Measurements from ENCODE around the gene KLRC3.
"Not testable (repeated sequence)": the region's sequence is repeated elsewhere in the genome, so short reads cannot be mapped to it uniquely, and the experiment has no call there.

Gene KLRC3

DNA sequence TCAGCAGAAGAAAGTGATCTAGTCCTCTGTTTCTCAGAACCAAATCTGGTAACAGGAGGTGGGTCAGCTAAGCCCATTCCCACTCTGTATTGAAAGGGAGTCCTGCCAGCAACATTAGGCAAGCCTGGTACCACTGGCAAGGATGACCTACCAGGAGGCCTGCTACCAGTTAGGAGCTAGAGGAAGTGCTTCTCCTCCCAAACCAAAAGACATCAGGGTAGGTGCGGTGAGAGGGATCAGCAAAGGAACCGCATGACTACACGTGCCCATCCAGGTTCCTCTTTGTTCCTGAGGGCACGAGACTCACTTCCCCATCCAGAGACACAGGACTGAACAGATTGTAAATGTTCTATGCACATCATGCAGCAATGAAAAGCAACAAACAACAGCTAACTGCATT, 13.7 kb downstream of the KLRC3 start:
- H3K4me3 ChIP-seq (ENCODE audit: low read depth, low read length) = no peak overlapping the region
- TF ChIP-seq, protein P1, sequence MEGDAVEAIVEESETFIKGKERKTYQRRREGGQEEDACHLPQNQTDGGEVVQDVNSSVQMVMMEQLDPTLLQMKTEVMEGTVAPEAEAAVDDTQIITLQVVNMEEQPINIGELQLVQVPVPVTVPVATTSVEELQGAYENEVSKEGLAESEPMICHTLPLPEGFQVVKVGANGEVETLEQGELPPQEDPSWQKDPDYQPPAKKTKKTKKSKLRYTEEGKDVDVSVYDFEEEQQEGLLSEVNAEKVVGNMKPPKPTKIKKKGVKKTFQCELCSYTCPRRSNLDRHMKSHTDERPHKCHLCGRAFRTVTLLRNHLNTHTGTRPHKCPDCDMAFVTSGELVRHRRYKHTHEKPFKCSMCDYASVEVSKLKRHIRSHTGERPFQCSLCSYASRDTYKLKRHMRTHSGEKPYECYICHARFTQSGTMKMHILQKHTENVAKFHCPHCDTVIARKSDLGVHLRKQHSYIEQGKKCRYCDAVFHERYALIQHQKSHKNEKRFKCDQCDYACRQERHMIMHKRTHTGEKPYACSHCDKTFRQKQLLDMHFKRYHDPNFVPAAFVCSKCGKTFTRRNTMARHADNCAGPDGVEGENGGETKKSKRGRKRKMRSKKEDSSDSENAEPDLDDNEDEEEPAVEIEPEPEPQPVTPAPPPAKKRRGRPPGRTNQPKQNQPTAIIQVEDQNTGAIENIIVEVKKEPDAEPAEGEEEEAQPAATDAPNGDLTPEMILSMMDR (conservative IDR thresholded peaks at IDR 0.05; ENCODE audit: low read depth, low read length) = no peak
- no peak for DNase-seq (ENCODE audit: low read depth)

DNA sequence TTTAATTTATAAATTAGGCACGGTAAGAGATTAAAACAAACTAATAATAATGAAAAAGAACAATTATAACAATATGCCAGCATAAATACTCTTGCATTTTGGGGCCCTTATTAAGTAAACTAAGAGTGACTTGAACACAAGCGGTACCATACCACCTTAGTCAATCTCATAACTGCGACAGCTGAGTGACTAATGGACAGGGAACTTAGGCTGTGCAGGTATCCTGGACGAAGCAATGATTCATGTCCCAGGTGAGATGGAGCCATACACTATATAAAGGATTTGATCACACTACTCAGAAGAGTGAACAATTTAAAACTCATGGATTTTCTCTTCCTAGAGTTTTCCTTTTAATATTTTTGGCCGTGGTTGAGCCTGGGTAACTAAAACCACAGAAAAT, 15.1 kb downstream of the KLRC3 start:
- no peak for DNase-seq (ENCODE audit: low read depth)
- TF ChIP-seq, protein P1 (conservative IDR thresholded peaks at IDR 0.05; ENCODE audit: low read depth, low read length) = no peak
- H3K4me3 ChIP-seq (ENCODE audit: low read depth, low read length) = no peak overlapping the region

DNA sequence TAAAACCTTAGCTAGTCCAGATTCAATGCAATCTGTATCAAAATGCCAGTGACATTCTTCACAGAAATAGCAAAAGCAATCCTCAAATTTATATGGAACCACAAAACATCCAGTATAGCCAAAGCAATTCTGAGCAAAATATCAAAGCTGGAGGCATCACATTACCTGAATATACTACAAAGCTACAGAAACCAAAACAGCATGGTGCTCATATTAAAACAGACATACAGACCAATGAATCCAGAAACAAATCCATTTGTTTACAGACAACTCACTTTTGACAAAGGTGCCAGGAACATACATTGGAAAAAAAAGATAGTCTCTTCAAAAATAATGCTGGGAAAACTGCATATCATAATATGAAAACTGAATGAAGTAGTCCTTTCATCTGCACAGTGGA, 15.6 kb downstream of the KLRC3 start:
- no peak for DNase-seq (ENCODE audit: low read depth)
- no peak overlapping the region for H3K4me3 ChIP-seq (ENCODE audit: low read depth, low read length)
- TF ChIP-seq, protein P1 (conservative IDR thresholded peaks at IDR 0.05; ENCODE audit: low read depth, low read length) = no peak

DNA sequence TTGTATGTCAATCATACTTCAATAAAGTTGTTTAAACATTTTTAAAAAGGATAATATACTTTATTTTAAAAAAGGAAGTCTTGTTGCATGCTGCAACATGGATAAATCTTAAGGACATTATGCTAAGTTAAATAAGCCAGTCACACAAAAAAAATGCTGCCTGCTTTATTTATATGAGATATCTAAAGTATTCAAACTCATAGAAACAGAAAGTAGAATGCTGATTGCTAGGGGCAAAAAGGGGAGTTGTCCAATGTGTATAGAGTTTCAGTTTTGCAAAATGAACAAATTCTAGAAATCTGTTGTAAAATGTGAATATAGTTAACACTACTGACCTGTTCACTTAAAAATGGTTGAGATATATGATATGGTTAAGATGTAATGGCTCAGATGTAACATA, 19.6 kb downstream of the KLRC3 start:
- no peak overlapping the region for H3K4me3 ChIP-seq (ENCODE audit: low read depth, low read length)
- TF ChIP-seq, protein P1 (conservative IDR thresholded peaks at IDR 0.05; ENCODE audit: low read depth, low read length) = no peak
- no peak for DNase-seq (ENCODE audit: low read depth)

DNA sequence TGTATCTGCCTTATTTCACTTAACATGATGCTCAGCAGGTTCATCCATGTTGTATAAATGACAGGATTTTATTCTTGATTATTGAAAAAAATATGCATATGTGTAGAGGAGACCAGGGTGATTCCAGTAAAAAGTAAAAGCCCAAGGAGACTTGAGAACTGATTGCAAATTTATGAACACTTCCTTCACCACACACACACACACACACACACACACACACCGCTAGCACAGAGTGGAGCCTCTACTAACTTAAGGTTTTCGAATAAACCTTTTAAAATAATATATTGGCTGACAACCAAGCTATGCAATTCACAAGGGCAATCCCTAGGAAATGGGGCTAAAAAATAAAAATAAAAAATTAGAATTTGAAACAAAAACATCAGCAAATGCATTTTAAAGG, 22.2 kb downstream of the KLRC3 start:
- no peak overlapping the region for H3K4me3 ChIP-seq (ENCODE audit: low read depth, low read length)
- TF ChIP-seq, protein P1 (conservative IDR thresholded peaks at IDR 0.05; ENCODE audit: low read depth, low read length) = no peak
- DNase-seq (ENCODE audit: low read depth) = no peak

DNA sequence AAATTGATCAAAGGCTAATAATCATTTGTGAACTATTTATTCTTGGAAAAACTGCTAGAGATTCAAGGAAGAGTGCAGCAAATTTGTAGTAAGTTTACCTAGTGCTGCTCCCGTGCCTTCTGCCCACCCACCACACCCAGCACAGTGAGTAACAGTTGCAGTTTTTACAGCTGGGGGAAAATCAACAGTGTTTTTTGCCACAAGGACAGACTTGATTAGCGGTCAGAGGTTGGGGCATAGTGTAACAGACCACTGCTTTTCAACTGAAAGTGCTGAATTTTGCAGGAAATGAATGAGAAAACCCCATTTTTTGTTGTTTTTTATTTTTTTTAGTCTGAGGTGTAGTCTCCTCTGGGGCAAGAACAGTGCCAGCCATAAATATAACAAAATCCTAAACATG, 23.1 kb downstream of the KLRC3 start:
- DNase-seq (ENCODE audit: low read depth) = no peak
- TF ChIP-seq, protein P1 (conservative IDR thresholded peaks at IDR 0.05; ENCODE audit: low read depth, low read length) = no peak
- H3K4me3 ChIP-seq (ENCODE audit: low read depth, low read length) = no peak overlapping the region

DNA sequence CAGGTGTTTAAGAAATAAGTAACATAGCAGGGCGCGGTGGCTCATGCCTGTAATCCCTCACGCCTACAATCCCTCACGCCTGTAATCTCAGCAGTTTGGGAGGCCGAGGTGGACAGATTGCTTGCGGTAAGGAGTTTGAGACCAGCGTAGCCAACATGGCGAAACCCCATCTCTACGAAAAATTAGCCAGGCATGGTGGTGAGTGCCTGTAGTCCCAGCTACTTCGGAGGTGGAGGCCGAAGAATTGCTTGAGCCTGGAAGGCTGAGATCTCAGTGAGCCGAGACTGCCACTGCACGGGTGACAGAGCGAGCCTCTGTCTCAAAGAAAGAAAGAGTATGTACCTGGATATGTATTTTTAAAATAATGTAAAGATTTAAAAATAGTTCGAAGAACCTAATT, 24.2 kb downstream of the KLRC3 start:
- not testable (repeated sequence) for DNase-seq (ENCODE audit: low read depth)

More for the DNA sequence above, 24.2 kb downstream of the KLRC3 start:
- not testable (repeated sequence) for H3K4me3 ChIP-seq (ENCODE audit: low read depth, low read length)

All from choroid plexus epithelial cell (primary cell).